NCI-H1092 (cell line): ENCODE measurements around the gene RPL10.

Experiments used
- DNase-seq: peaks from one replicate; lab custom pipeline; 2025; lab: John Stamatoyannopoulos, UW

The RPL10 gene

DNA sequence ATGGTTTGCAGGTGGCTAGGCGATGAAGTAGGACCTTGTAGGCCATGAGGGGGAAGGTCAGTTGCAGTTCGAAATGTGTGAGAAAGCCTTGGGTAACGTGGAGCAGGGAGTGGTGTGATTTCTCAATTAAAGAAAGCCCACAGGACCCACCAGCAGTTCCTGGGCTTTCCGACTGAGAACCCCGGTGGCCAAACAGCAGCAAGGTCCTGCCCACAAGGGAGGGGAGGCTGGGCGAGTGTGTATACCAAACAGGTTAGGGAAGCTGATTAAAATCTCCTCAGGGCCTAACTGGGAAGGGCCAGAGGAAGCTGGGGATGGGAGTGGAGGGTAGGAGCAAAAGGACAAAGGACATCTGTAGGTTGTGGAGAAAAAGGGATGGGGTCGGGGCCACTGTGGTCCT, 32.7 kb downstream of the RPL10 start:
- no peak for DNase-seq

DNA sequence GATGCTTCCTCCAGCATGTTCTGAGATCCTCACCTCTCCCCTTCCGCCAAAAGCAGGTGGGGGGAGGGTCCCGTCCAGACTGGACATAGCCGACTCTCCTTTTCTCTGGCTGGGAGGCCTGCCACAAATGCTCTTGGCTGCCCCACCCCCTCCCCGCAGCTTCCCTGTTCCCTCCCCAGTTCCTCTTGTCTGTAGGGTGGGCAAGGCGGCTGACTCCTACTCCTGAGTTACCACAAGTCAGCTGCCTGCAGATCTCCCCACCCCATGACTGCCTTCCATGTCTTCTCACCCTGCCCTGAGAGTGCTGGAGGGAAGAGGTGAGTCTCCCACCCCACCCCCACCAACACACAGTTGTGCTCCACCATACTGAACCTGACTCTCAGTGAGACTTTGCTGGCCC, 33.2 kb downstream of the RPL10 start:
- DNase-seq: no peak

DNA sequence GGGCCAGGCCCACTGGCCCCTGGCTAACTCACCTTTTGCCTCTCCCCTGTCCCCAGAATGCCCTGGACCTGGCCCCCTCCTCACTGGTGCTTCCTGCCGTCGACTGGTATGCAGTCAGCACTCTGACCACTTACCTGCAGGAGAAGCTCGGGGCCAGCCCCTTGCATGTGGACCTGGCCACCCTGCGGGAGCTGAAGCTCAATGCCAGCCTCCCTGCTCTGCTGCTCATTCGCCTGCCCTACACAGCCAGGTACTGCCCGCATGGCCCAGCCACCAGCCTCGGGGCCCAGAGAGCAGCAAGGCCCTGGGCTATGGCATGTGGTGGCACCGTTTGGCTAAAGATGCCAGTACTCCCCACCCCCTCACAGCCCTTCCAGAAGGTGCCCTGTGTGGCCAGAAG, 34.0 kb downstream of the RPL10 start:
- no peak for DNase-seq

DNA sequence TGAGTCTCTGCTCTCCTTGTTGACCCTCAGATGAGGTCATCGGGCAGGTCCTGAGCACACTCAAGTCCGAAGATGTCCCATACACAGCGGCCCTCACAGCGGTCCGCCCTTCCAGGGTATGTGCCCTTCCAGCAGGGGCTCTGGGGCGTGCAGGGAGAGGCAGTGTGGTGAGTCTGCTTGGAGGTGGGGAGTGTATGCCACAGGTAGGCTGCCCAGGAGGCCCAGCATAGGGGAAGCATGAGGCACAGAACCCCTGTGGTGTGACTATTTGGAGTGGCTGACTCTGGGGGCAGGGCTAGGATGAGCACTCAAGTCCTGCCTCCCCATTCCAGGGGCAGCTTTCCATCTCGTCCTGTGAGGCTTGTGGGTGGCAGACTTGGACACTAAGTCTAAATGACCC, 35.4 kb downstream of the RPL10 start:
- no peak for DNase-seq

DNA sequence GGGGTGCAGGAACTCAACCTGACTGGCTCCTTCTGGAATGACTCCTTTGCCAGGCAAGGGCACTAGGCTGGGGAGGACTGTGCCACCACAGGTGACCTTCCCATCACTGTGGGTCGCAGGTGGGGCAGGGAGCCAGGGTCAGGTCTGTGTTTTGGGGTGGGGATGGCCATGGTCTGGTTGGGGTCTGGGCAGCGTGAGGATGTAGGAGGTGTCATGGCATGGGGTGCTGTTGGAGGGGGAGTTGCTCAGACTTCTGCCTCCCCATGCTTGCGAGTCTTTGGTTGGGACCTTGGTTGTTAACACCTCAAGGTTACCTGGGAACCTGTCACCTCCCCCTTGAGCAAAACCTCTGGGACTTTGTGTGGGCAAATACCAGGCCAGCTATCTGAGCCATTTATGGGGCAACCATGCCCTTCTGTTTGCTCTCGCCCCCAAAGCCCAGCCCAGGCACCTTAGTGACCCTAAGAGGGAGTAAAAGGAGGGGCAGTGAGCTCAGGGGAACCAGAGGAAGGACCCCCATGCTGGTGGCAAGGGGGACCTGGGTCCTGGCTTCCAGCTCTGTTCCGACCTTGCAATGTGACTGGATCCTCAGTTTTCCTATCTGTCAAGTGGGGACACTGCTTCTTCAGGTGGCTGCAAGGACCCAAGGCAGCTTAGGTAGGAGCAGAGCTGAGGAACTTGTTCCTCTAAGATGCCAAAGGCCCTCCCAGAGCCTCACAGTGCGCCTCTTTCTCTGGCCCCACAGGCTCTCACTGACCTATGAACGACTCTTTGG, 36.4 kb downstream of the RPL10 start:
- DNase-seq: no peak

DNA sequence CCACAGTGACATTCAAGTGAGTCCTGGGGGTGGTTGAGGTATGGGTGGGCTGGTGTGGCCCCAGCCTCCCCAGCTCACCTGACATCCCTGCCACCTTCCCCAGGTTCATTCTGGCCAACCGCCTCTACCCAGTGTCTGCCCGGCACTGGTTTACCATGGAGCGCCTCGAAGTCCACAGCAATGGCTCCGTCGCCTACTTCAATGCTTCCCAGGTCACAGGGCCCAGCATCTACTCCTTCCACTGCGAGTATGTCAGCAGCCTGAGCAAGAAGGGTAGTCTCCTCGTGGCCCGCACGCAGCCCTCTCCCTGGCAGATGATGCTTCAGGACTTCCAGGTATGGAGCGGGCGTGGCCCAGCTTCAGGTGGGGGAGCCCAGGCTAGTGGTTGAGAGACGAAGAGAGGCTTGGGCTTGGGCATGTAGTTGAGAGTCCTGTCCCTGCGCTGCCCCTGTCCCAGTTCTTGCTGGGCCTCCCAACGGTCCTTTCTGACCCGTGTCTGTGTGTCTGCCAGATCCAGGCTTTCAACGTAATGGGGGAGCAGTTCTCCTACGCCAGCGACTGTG, 37.1 kb downstream of the RPL10 start:
- DNase-seq: no peak

DNA sequence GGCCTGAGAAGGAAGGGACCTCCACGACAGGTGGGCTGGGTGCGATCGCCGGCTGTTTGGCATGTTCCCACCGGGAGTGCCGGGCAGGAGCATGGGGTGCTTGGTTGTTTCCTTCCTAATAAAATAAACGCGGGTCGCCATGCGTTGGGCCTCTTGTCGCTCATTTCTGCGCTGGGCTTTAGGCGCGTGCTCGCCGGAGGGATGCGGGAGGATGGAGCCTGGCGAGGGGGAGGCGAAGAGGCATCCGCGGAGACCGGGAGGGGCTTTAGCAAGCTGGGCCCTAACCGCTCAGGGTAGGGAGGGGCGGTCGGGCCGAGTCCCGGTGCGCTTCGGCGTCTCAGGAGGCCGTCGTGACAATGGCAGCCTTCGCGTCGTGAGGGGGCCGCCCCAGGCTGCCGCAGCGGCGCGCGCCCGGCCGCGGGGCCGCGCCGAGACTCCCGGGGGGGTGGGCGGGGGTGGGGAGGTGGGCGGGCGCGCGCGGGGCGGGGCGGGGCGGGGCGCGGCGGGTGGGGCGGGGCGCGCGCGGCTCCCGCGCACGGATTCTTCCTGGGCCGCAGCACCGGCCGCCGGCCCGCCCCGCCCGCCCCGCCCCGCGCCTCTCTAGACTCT, 38.3 kb downstream of the RPL10 start:
- peak; percentile 18 for DNase-seq

DNA sequence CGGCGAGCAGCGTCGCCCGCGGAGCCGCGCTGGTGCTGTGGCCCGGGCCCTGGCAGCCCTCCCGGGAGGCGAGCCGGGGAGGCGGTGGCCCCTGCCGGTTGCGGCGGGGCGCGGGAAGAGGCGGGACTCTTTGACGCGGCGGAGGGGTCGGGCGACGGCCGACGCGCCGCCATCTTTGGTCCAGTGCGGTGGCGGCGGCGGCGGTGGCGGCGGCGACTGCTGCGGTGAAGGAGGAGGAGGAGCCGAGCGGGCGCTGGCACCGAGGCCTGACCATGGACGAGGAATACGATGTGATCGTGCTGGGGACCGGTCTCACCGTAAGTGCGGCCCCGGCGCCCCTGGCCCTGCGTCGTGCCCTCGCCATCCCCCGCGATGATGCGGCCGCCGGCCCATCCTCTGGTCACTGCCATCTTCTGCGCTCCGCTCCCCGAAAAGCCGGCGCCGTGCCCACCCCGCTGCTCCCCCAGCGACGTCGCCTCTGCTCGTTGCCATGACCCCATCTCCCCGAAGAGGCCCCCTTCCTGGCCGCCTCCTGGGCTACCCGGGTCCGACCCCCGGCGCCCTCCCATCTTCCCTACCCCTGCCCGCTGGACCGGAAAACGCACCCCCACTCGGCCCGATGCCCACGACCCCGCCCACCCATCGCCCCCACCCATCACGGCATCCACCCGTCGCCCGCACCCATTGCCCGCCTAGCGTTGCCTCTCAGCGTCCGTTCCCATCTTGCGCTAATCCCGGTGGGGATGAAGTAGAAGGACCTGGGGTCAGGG, 39.0 kb downstream of the RPL10 start, which contains the start of gene GDI1:
GDI1 (plus strand) TSS at position 172 of the 770 bp plus-strand sequence; CDS start at position 273, 101 bp downstream.
- peak; percentile 33 for DNase-seq

DNA sequence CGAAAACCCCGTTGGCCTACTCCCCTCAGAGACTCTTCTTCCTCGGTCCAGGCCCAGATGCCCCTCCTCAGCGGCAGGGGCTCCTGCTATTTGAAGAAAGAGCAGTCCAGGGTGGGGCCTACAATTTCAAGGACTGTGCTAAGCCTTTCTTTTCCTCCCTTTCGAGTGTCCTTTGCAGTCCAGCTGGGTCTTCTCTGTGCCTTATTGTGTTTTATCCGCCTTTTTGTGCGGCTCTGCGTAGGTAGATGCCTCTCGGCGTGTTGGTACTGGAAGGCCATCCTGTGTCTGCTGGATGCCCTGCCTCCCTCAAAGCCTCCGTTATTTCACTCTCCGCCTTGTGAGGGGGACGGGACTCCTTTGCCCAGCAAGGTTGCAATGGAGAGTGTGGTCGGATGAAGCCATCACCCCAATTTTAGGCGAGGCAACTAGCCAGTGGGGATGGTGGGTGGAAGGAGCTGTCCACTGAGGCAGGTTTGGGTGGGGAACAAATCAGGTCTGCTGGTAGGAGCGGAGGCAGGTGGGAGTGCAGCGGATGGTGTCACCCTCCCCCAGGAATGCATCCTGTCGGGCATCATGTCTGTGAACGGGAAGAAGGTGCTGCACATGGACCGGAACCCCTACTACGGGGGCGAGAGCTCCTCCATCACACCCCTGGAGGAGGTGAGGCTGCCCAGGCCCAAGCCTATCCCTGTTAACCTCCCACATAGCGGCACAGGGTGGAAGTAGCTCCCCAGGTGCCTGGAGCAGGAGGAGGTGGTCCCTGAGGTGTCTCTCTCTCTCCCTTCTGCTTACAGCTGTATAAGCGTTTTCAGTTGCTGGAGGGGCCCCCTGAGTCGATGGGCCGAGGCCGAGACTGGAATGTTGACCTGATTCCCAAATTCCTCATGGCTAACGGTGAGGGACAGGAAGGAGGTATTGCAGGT, 40.1 kb downstream of the RPL10 start:
- DNase-seq: no peak

DNA sequence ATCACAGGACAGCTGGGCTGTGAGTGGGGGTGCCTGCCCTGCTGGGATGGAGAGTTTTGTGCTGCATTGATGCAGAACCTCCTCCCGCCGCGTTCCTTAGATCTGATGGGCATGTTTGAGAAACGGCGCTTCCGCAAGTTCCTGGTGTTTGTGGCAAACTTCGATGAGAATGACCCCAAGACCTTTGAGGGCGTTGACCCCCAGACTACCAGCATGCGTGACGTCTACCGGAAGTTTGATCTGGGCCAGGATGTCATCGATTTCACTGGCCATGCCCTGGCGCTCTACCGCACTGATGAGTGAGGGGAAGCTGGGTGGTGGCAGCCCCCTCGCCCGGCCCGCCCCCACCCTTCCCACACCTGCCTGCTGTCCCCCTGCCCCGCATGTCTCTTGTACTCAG, 41.7 kb downstream of the RPL10 start:
- DNase-seq: no peak

DNA sequence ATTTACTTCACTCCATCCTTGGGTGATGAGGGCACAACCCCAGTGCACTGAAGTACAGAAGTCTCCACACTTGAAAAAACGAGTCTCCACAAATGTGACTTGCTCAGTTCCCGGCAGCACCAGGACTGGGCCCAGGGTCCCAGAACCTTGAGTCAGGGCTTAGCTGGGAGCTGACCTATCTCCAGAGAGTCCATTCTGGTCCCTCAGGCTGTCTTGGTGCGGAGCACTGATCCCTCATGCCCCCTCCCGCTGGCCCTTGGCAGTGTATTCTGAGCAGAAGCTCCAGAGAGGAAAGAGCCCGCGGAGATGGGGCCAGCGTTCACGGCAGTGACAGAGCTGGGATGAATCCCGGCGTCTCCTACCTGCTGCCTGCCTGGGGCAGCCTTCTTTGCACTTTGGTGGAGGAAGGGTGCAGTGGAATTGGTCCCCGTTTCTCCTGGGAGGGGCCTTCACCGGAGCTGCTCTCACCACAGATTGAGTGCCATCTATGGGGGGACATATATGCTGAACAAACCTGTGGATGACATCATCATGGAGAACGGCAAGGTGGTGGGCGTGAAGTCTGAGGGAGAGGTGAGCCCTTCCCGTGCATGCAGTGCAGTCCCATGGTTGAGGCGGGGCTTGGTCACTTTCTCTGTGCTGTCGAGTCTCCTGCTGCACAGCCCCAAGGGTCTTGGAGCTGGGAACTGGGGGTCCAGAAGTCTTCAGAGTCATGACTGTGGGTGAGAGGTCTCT, 42.6 kb downstream of the RPL10 start:
- no peak for DNase-seq

DNA sequence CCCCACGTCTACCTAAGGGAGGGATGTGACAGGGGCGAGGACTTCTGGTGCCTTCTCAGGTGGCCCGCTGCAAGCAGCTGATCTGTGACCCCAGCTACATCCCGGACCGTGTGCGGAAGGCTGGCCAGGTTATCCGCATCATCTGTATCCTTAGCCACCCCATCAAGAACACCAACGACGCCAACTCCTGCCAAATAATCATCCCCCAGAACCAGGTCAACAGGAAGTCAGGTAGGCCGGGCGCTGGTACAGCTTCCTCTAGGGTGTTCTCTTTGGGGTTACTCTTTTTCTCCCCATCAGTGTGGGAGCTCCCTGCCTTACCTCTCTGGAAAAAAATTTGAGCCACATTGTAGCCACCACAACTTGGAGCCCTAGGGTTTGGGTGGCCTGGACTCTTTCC, 43.4 kb downstream of the RPL10 start:
- no peak for DNase-seq

DNA sequence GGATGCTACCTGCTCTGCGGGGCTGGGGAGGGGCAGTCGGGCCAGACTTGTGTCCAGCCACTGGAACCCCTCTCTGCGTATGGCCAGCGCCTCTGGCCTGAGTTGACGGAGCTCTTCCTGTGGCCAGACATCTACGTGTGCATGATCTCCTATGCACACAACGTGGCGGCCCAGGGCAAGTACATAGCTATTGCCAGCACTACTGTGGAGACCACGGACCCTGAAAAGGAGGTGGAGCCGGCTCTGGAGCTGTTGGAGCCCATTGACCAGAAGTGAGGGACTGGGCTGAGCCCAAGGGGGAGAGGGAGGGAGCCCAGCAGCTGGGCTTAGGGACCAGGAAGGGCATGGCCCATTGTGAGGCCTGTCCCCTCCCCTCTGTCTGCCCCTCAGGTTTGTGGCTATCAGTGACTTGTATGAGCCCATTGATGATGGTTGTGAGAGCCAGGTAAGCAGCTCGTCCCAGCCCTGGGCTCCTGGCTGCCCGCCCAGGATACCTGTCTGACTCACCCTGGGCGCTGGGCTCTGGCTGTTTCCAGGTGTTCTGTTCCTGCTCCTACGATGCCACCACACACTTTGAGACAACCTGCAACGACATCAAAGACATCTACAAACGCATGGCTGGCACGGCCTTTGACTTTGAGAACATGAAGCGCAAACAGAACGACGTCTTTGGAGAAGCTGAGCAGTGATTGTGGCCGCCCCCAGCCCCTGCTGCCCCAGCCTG, 44.0 kb downstream of the RPL10 start:
- DNase-seq: no peak

DNA sequence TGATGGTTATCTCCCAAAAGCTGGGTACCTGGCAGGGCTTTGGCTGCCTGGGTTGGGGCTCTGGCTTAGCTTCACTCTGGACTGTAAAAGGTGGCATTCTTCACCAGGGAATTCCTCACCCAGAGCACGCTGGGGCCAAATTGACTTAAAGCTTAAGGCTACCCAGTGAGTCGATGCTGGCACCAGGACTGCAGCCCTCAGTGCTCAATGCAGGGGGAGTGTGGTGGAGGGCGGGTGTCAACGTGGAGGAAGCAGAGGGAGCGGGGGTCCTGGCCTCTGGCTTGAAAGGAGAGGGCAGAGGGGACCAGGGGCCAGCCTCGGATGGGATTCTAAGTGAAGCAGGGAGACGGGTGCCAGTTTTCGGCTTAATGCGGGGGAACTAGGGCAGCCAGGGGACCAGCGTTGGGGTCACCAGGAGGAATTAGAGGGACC, 45.3 kb downstream of the RPL10 start:
- DNase-seq: no peak

DNA sequence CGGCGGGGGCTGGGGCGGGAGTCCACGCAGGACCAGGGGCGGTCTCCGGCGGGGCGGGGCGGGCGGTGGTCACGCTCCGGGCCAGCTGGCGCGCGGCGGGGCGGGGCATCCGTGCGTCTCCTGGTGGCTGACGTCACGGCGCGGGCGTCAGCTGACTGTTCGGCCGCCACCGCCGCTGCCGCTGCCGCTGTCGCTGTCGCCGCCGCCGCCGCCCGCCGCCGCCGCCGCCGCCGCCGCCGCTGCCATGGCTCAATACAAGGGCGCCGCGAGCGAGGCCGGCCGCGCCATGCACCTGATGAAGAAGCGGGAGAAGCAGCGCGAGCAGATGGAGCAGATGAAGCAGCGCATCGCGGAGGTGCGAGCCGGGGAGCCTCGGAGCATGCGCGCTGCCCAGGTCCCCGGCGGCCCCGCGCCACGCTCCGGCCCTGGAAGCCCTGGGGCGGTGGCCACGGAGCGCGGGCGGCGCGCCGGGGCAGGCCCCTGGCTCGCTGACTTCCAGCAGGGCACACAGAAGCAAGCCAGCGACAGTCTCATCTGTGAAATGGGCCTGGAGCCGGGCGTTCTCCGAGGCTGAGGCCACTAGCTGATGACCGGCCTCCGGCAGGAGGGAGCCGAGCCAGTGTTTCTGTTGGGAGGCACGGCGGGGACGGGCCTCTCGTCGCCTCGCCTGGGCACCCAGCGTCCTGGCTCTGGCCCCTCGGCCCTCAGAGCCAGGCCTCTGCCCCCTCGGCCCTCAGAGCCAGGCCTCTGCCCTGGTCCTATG, 46.0 kb downstream of the RPL10 start, which contains the start of gene FAM50A:
FAM50A (plus strand) TSS at position 150 of the 763 bp plus-strand sequence; CDS start at position 245, 95 bp downstream.
- peak; percentile 39 for DNase-seq

DNA sequence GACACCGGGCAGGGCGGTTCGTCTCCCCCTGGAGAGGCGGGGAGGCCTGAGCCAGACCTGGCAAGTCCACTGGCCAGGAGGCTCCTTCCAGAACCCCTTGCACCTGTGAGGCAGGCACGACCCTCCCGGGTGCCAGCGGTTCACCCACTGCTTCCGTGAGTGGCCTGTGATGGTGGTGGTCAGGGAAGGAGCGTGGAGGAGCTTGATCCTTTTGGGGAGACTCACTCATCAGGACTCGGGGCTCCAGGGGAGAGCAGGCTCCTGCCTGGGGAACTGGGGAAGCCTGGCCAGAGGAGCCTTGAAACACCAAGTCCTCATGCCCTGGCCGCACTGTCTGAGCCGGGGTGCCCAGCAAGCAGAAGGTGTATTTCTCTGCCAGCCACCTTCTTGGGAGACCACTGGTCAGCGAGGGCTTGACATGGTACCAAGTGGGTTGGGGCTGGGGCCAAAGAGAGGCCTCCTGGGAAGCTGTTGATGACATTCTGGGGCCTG, 46.6 kb downstream of the RPL10 start:
- no peak for DNase-seq

DNA sequence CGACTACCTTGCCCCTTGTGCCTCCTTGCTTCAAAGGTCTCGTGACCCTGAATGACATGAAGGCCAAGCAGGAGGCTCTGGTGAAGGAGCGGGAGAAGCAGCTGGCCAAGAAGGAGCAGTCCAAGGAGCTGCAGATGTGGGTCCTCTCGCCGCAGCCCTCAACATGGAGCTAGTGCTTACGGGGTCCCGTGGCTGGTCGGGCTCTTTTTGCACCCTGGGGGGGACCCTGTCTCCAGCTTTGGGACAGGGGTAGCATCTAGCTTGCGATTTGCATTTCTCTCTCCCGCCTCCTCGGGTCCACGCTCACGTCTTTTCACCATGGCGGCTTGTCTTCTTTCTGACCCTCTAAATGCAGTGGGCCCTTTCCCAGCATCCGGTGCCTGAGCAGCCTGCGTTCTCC, 47.6 kb downstream of the RPL10 start:
- no peak for DNase-seq

DNA sequence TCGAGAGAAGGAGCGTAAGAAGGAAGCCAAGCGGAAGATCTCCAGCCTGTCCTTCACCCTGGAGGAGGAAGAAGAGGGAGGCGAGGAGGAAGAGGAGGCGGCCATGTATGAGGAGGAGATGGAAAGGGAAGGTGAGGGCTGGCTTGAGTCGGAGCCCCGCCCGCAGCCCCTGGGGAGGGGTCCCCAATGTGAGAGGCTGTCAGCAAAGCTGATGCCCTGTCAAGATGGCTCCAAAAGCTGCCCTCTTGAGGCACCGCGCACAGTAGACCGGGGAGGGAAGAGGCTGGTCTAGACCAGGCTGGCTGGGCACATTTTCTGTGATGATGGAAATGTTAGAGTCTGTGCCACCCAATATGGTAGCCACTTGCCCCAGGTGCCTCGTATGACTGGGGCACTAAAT, 48.3 kb downstream of the RPL10 start:
- DNase-seq: no peak

DNA sequence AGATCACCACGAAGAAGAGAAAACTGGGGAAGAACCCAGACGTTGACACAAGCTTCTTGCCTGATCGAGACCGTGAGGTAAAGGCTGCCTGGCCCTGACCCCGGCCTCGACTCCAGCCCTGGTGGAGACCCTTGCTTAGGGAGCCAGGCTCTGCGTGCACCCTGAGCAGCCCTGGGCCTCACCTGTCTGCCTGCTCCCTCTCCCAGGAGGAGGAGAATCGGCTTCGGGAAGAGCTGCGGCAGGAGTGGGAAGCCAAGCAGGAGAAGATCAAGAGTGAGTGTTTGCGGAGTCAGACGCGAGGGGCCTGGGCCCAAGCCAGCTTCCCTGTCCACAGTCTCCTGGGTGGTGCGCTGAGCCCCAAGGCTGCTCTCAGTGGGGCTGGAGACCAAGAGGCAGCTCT, 50.3 kb downstream of the RPL10 start:
- DNase-seq: no peak
